Mammary epithelial cell (primary cell): ENCODE results near the gene FILIP1L.

ENCODE experiments used
- EZH2 ChIP-seq: IDR thresholded peaks from 2 replicates; pipeline ENCODE4 v1.6.1; 2012; ENCODE audit warnings: low read length, inconsistent platforms, borderline replicate concordance
- TF ChIP-seq, protein P1 (sequence below), 2 donors: IDR thresholded peaks in 1 of 2; conservative IDR thresholded peaks in 1 of 2; 2 replicates each; pipeline ENCODE4 v1.5.1; 2011 to 2012; ENCODE audit warnings: inconsistent platforms in 2 of 2, low read length in 2 of 2, mild to moderate bottlenecking in 2 of 2, control low read depth in 1 of 2, low read depth in 1 of 2; ENCODE audit not compliant: insufficient read depth in 1 of 2; ENCODE audit errors: extremely low read depth in 1 of 2

DNA sequence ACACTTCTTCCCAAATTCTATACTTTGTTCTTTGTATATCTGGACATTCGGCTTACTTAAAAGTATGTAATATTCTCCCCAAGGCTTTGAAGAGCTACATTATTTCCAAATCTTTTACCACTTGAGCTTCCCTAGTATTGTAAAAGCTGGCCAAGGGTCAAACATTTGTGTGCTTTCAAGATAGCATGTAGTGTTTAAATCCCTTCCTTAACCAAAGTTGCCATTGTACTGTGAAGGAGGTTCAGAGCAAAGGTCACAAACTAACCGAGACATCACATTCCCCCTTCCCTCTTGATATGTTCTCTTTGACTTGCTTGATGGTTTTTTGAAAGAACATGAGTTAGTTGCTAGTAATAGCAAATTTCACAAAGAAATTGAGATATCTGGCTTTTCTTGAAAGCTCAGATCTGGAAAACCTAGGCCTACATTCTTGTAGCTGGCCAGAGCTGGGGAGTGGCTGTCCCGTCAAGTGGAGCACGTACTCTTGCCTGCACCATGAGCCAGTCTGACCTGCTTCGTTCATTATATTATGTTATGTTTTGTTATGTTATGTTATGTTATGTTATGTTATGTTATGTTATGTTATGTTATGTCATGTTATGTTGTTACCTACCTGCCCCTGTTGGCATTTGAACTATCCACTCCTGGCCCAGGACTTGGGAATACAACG lies 60.2 kb downstream of the FILIP1L start:
- TF ChIP-seq, protein P1, sequence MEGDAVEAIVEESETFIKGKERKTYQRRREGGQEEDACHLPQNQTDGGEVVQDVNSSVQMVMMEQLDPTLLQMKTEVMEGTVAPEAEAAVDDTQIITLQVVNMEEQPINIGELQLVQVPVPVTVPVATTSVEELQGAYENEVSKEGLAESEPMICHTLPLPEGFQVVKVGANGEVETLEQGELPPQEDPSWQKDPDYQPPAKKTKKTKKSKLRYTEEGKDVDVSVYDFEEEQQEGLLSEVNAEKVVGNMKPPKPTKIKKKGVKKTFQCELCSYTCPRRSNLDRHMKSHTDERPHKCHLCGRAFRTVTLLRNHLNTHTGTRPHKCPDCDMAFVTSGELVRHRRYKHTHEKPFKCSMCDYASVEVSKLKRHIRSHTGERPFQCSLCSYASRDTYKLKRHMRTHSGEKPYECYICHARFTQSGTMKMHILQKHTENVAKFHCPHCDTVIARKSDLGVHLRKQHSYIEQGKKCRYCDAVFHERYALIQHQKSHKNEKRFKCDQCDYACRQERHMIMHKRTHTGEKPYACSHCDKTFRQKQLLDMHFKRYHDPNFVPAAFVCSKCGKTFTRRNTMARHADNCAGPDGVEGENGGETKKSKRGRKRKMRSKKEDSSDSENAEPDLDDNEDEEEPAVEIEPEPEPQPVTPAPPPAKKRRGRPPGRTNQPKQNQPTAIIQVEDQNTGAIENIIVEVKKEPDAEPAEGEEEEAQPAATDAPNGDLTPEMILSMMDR (conservative IDR thresholded peaks at IDR 0.05 in 1 of 2, IDR thresholded peaks at IDR 0.05 in 1 of 2; ENCODE audit: extremely low read depth in 1 of 2, insufficient read depth in 1 of 2, low read depth in 1 of 2, low read length in 2 of 2): no peak
- no peak for TF ChIP-seq EZH2
